ENCODE measurements around the gene BICC1. TPM values are rescaled to one million over a fixed set of nuclear protein-coding genes. Genes with fewer than 3 reads are reported as not detected.

Gene BICC1
- total RNA-seq, 1 experiment from 2014 or later = 0.57 TPM

DNA sequence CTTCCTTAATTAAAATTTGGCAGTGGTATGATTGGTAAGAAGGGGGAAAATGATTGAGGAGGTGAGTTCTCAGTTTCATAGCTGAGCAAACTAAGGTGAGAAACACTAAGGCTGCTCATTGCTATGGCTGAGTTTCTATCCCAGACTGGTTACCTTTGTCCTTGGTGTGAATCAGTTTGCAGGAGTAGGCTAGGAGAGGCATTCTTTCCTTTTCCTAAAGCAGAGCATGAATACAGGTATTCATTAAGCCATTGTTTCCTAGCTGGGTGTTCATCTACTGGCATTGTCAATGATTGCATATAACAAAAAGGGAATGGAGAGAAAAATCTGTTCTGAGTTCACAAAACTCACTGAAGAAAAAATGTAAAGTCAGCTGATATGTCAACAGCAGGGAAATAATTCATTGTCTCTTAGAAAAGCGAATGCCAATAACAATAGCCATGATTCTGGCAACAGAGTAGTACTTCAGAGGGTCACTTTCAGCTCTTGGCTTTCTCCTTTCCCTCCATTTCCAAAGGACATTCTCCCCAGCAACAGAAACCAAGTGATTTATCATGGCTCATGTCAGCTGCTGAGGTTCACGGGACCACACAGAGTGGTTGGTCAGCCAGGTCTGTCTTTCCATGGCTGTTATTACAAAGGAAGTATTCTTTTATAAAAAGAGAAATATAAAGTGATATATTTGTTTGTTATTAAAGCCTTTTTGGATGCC lies 234.0 kb downstream of the BICC1 start:
- Histone ChIP-seq H2BK20ac (ENCODE audit: low read depth, low read length, poor library complexity, severe bottlenecking) (no peak overlapping the region), H2BK15ac (ENCODE audit: low read depth, low read length) (no peak overlapping the region), H2BK12ac (ENCODE audit: insufficient read length, low read depth, low read length) (no peak overlapping the region), H3T11ph (ENCODE audit: low read length) (no peak overlapping the region), H3K4me1 (ENCODE audit: insufficient read depth, low read length) (peaks cover 3% of the 10 kb centered on the region; the same call in 1 of the 2 replicates), H4K5ac (ENCODE audit: insufficient read length, low read depth, low read length) (no peak overlapping the region), H3K9ac (ENCODE audit: extremely low read depth, insufficient read length, low read length) (no peak overlapping the region), H3K23me2 (ENCODE audit: insufficient read length, low read depth, low read length, poor library complexity, severe bottlenecking) (no peaks in the 10 kb centered on the region), H2AK5ac (ENCODE audit: insufficient read length, low read length) (no peak overlapping the region), H3K27ac (ENCODE audit: insufficient read length, low read depth, low read length) (peak overlapping the region; percentile 14), H3K9me3 (ENCODE audit: control insufficient read depth, low read depth, low read length) (no peaks in the 10 kb centered on the region), H3K56ac (ENCODE audit: insufficient read length, low read depth, low read length) (no peak overlapping the region), H4K8ac (replicated peaks; ENCODE audit: insufficient read length, low read depth, low read length) (no peak overlapping the region), H3K4me2 (ENCODE audit: insufficient read depth, insufficient read length, low read length) (no peak overlapping the region), H3K23ac (ENCODE audit: insufficient read length, low read depth, low read length) (no peak overlapping the region), H3K14ac (ENCODE audit: insufficient read depth, low read length) (no peak overlapping the region), H2BK5ac (ENCODE audit: insufficient read length, low read length) (no peak overlapping the region), H4K91ac (ENCODE audit: insufficient read length, low read depth, low read length) (no peak overlapping the region), H3K27me3 (ENCODE audit: insufficient read depth, low read length) (no peaks in the 10 kb centered on the region), H3K79me2 (ENCODE audit: insufficient read depth, low read length) (no peaks in the 10 kb centered on the region), H3K4ac (ENCODE audit: low read depth, low read length) (no peak overlapping the region), H2BK120ac (ENCODE audit: low read depth, low read length, poor library complexity, severe bottlenecking) (no peak overlapping the region), H3K18ac (ENCODE audit: insufficient read length, low read depth, low read length) (no peak overlapping the region), H3K79me1 (ENCODE audit: insufficient read depth, low read depth, low read length, poor library complexity, severe bottlenecking) (no peaks in the 10 kb centered on the region), H2AFZ (ENCODE audit: low read length) (no peak overlapping the region), H4K20me1 (ENCODE audit: control insufficient read depth, insufficient read depth, insufficient read length) (no peaks in the 10 kb centered on the region)
- Mint-ChIP-seq H3K4me3 (no peak overlapping the region), H3K4me1 (peaks cover 10 to 12% of the 10 kb centered on the region in 2 experiments), H3K9me3 (no peaks in the 10 kb centered on the region), H3K27me3 (ENCODE audit: low read depth) (no peaks in the 10 kb centered on the region), H3K27ac (peak overlapping the region; percentile 10 to 84 (median 24); a peak in 4 of 7 replicates), H3K36me3 (ENCODE audit: insufficient read depth in 1 of 3, low read depth in 3 of 3) (no peaks in the 10 kb centered on the region)
- no peak for DNase-seq
- TF ChIP-seq, protein P1, sequence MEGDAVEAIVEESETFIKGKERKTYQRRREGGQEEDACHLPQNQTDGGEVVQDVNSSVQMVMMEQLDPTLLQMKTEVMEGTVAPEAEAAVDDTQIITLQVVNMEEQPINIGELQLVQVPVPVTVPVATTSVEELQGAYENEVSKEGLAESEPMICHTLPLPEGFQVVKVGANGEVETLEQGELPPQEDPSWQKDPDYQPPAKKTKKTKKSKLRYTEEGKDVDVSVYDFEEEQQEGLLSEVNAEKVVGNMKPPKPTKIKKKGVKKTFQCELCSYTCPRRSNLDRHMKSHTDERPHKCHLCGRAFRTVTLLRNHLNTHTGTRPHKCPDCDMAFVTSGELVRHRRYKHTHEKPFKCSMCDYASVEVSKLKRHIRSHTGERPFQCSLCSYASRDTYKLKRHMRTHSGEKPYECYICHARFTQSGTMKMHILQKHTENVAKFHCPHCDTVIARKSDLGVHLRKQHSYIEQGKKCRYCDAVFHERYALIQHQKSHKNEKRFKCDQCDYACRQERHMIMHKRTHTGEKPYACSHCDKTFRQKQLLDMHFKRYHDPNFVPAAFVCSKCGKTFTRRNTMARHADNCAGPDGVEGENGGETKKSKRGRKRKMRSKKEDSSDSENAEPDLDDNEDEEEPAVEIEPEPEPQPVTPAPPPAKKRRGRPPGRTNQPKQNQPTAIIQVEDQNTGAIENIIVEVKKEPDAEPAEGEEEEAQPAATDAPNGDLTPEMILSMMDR (conservative IDR thresholded peaks at IDR 0.05) = no peak
- no CpG with 5 or more reads among the region's 2 CpGs for WGBS (ENCODE audit: extremely low coverage, insufficient read length, low lambda C conversion rate)

Data from H9 (cell line).